Neural progenitor cell (in vitro differentiated cells): ENCODE results near the gene BDKRB2. TPM values are rescaled to one million over a fixed set of nuclear protein-coding genes. Genes with fewer than 3 reads are reported as not detected.

Experiments
- DNase-seq: peaks from one replicate; pipeline ENCODE4 v3.0.0-alpha.2; 2016; ENCODE audit warnings: low spot score
- H2AFZ ChIP-seq: fragments of 200-600 bp; sonication (generic); replicated peaks from 2 replicates; pipeline ENCODE4 v1.6.1; 2016; ENCODE audit warnings: antibody characterized with exemption
- H3F3A ChIP-seq: fragments of 200-600 bp; sonication (generic); 2 replicates; pipeline ENCODE4 v1.6.1; 2016; ENCODE audit warnings: antibody characterized with exemption, low read depth
- H3K27ac ChIP-seq: fragments of 200-600 bp; sonication (generic); 2 replicates; pipeline ENCODE4 v1.5.1; 2016; ENCODE audit warnings: mild to moderate bottlenecking
- H3K27me3 ChIP-seq: fragments of 200-600 bp; sonication (generic); 2 replicates; pipeline ENCODE4 v1.6.1; 2016; ENCODE audit warnings: mild to moderate bottlenecking, moderate library complexity
- H3K36me3 ChIP-seq: fragments of 200-600 bp; sonication (generic); 2 replicates; pipeline ENCODE4 v1.5.1; 2016
- H3K4me1 ChIP-seq: fragments of 200-600 bp; sonication (generic); 2 replicates; pipeline ENCODE4 v1.6.1; 2016; ENCODE audit warnings: mixed run types
- H3K4me2 ChIP-seq: fragments of 200-600 bp; sonication (generic); 2 replicates; pipeline ENCODE4 v1.6.1; 2016
- H3K4me3 ChIP-seq: fragments of 200-600 bp; sonication (generic); 2 replicates; pipeline ENCODE4 v1.5.1; 2016
- H3K79me2 ChIP-seq: fragments of 200-600 bp; sonication (generic); 2 replicates; pipeline ENCODE4 v1.6.1; 2016; ENCODE audit warnings: low read depth
- H3K9ac ChIP-seq: fragments of 200-600 bp; sonication (generic); 2 replicates; pipeline ENCODE4 v1.6.1; 2016
- H3K9me3 ChIP-seq: fragments of 200-600 bp; sonication (generic); 2 replicates; pipeline ENCODE4 v1.5.1; 2016; ENCODE audit warnings: low read depth
- H4K20me1 ChIP-seq: fragments of 200-600 bp; sonication (generic); 2 replicates; pipeline ENCODE4 v1.6.1; 2016; ENCODE audit warnings: low read depth
- H3K27ac Mint-ChIP-seq: 3 replicates; pipeline ENCODE4 v1.8.0; 2021; ENCODE audit warnings: mixed read lengths
- H3K27me3 Mint-ChIP-seq: 2 replicates; pipeline ENCODE4 v1.8.0; 2022; ENCODE audit warnings: low read depth, mild to moderate bottlenecking, inconsistent platforms, moderate library complexity, mixed read lengths; ENCODE audit not compliant: insufficient read depth
- H3K36me3 Mint-ChIP-seq: 3 replicates; pipeline ENCODE4 v1.8.0; 2021; ENCODE audit warnings: mixed read lengths
- H3K4me1 Mint-ChIP-seq: 3 replicates; pipeline ENCODE4 v1.8.0; 2021; ENCODE audit warnings: mixed read lengths
- H3K4me3 Mint-ChIP-seq: 3 replicates; pipeline ENCODE4 v1.8.0; 2021; ENCODE audit warnings: mild to moderate bottlenecking, moderate library complexity, mixed read lengths
- H3K9me3 Mint-ChIP-seq: 3 replicates; pipeline ENCODE4 v1.8.0; 2020; ENCODE audit warnings: mixed read lengths
- CTCF ChIP-seq: fragments of 200-600 bp; sonication (generic); IDR thresholded peaks from 2 replicates; pipeline ENCODE4 v1.5.1; 2017; ENCODE audit warnings: antibody characterized with exemption, mild to moderate bottlenecking
- EZH2 ChIP-seq: fragments of 200-600 bp; sonication (generic); IDR thresholded peaks from 2 replicates; pipeline ENCODE4 v1.6.1; 2017; ENCODE audit warnings: antibody characterized with exemption, mild to moderate bottlenecking, moderate library complexity
- EZH2phosphoT487 ChIP-seq: fragments of 200-600 bp; sonication (generic); IDR thresholded peaks from 2 replicates; pipeline ENCODE4 v1.6.1; 2017; ENCODE audit warnings: antibody characterized with exemption
- total RNA-seq: library from RNA; depleted of rRNA; stranded (reverse); fragments of >200 nt; gene quantifications from 2 replicates; pipeline ENCODE4 v1.2.3, GENCODE V29; 2015; ENCODE audit warnings: low replicate concordance

BDKRB2 gene
- total RNA-seq, 1 donor from 2014 or later: 0.37 TPM

- Histone ChIP-seq H3K79me2 (no peaks in the 10 kb centered on the region), H3F3A (no peaks in the 10 kb centered on the region), H3K9ac (no peak overlapping the region), H3K4me1 (no peaks in the 10 kb centered on the region), H3K4me3 (no peak overlapping the region), H3K36me3 (no peaks in the 10 kb centered on the region), H3K27ac (no peak overlapping the region), H4K20me1 (no peaks in the 10 kb centered on the region), H3K4me2 (peak overlapping the region; percentile 26), H2AFZ (peak overlapping the region; percentile 48), H3K9me3 (no peaks in the 10 kb centered on the region), H3K27me3 (no peaks in the 10 kb centered on the region)
- H3K4me3 Mint-ChIP-seq: no peak overlapping the region
- H3K27me3 Mint-ChIP-seq: peaks cover under 1% of the 10 kb centered on the region
- peak; percentile 98 for TF ChIP-seq CTCF
- no peak for TF ChIP-seq EZH2phosphoT487
- TF ChIP-seq EZH2: no peak
- peaks cover 21% of the 10 kb centered on the region for H3K4me1 Mint-ChIP-seq
- H3K27ac Mint-ChIP-seq: no peak overlapping the region
- peaks cover 2% of the 10 kb centered on the region for H3K36me3 Mint-ChIP-seq
- peak; percentile 87 for DNase-seq
- H3K9me3 Mint-ChIP-seq: peaks cover 15% of the 10 kb centered on the region
These were observed 70.8 kb downstream of the BDKRB2 start for GRCh38 chr14:96275177-96276112.

GRCh38 chr14:96277890-96278289 is 73.3 kb downstream of the BDKRB2 start:
- Histone ChIP-seq H4K20me1 (peaks cover 3% of the 10 kb centered on the region), H3K36me3 (no peaks in the 10 kb centered on the region), H3K9ac (no peak overlapping the region), H3K4me3 (no peak overlapping the region), H3K27me3 (no peaks in the 10 kb centered on the region), H3F3A (peaks cover 8% of the 10 kb centered on the region), H3K9me3 (no peaks in the 10 kb centered on the region), H3K79me2 (no peaks in the 10 kb centered on the region), H3K4me1 (peaks cover 12% of the 10 kb centered on the region), H2AFZ (no peak overlapping the region), H3K27ac (no peak overlapping the region), H3K4me2 (no peak overlapping the region)
- peaks cover 2% of the 10 kb centered on the region for H3K36me3 Mint-ChIP-seq
- no peak overlapping the region for H3K4me3 Mint-ChIP-seq
- no peak overlapping the region for H3K27ac Mint-ChIP-seq
- H3K9me3 Mint-ChIP-seq: peaks cover 11% of the 10 kb centered on the region
- no peak for DNase-seq
- H3K27me3 Mint-ChIP-seq: no peaks in the 10 kb centered on the region
- no peak for TF ChIP-seq EZH2
- no peak for TF ChIP-seq EZH2phosphoT487
- TF ChIP-seq CTCF: no peak
- peaks cover 41% of the 10 kb centered on the region for H3K4me1 Mint-ChIP-seq

GRCh38 chr14:96279564-96279963 is 74.9 kb downstream of the BDKRB2 start:
- Histone ChIP-seq H4K20me1 (peaks cover 7% of the 10 kb centered on the region), H3K79me2 (no peaks in the 10 kb centered on the region), H3K36me3 (no peaks in the 10 kb centered on the region), H3K4me1 (peaks cover 16% of the 10 kb centered on the region), H3K27ac (no peak overlapping the region), H2AFZ (no peak overlapping the region), H3K9me3 (no peaks in the 10 kb centered on the region), H3K27me3 (no peaks in the 10 kb centered on the region), H3K4me2 (no peak overlapping the region), H3F3A (peaks cover 8% of the 10 kb centered on the region), H3K9ac (no peak overlapping the region), H3K4me3 (no peak overlapping the region)
- Mint-ChIP-seq H3K9me3 (peaks cover 8% of the 10 kb centered on the region), H3K4me1 (peaks cover 47% of the 10 kb centered on the region), H3K27ac (no peak overlapping the region), H3K4me3 (no peak overlapping the region), H3K27me3 (no peaks in the 10 kb centered on the region), H3K36me3 (peaks cover 4% of the 10 kb centered on the region)
- TF ChIP-seq EZH2phosphoT487 (no peak), EZH2 (no peak), CTCF (no peak)
- no peak for DNase-seq
